Parathyroid adenoma (tissue), 2 donors: Measurements from ENCODE around the gene CFAP92.

Source experiments
- H2AFZ ChIP-seq: fragments of 300-600 bp; sonication (generic); one replicate; pipeline ENCODE4 v1.7.0; 2017; ENCODE audit warnings: antibody characterized with exemption, mild to moderate bottlenecking
- H3K27ac ChIP-seq: fragments of 300-600 bp; sonication (generic); one replicate; pipeline ENCODE4 v1.7.0; 2017
- H3K27me3 ChIP-seq: fragments of 300-600 bp; sonication (generic); one replicate; pipeline ENCODE4 v1.7.0; 2017; ENCODE audit warnings: low read length; ENCODE audit not compliant: control insufficient read depth, insufficient read depth
- H3K36me3 ChIP-seq: fragments of 300-600 bp; sonication (generic); one replicate; pipeline ENCODE4 v1.7.0; 2017; ENCODE audit warnings: low read length; ENCODE audit not compliant: control insufficient read depth, insufficient read depth
- H3K4me1 ChIP-seq: fragments of 300-600 bp; sonication (generic); one replicate; pipeline ENCODE4 v1.7.0; 2017; ENCODE audit warnings: control low read depth
- H3K4me2 ChIP-seq: fragments of 300-600 bp; sonication (generic); one replicate; pipeline ENCODE4 v1.7.0; 2017; ENCODE audit warnings: low read length
- H3K4me3 ChIP-seq: fragments of 300-600 bp; sonication (generic); one replicate; pipeline ENCODE4 v1.7.0; 2017; ENCODE audit warnings: low read depth, low read length
- H3K79me2 ChIP-seq: fragments of 300-600 bp; sonication (generic); one replicate; pipeline ENCODE4 v1.7.0; 2017; ENCODE audit warnings: control low read depth
- H3K9ac ChIP-seq: fragments of 300-600 bp; sonication (generic); one replicate; pipeline ENCODE4 v1.7.0; 2017; ENCODE audit warnings: mild to moderate bottlenecking
- H3K9me3 ChIP-seq: fragments of 300-600 bp; sonication (generic); one replicate; pipeline ENCODE4 v1.7.0; 2017; ENCODE audit warnings: low read length; ENCODE audit not compliant: control insufficient read depth
- CTCF ChIP-seq: fragments of 300-600 bp; sonication (generic); IDR thresholded peaks from one replicate; pipeline ENCODE4 v1.7.0; 2017; ENCODE audit warnings: antibody characterized with exemption, mild to moderate bottlenecking
- donor health status: primary hyperparathyroidism.

CFAP92 gene

DNA sequence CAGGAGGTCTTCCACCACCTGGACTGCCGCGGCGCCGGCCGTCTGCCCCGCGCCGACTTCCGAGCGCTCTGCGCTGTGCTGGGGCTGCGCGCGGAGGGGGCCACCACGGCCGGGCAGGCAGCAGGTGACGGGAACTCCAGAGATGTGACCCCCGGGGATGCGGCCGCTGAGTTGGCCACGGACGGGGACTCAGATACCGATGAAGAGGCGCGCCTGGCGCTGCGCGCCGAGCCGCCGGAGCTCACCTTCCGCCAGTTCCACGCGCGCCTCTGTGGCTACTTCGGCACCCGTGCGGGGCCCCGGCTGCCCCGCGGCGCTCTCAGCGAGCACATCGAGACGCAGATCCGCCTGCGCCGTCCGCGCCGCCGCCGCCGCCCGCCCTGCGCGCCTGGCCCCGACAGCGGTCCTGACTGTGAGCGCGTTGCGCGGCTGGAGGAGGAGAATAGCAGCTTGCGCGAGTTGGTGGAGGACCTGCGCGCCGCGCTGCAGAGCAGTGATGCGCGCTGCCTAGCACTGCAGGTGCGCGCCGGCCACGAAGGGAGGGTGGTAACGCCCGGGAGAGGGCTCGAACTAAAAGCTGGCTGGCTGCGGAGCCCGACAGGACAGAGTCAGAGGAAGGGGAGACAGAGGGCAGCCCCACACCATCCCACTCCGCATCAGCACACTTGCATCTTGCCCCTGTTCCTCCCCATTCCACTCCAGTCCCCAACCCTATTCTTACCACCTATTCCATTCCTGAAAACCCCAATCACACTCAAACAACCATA, 8.1 kb upstream of the CFAP92 start:
- Histone ChIP-seq H3K9me3 (no peaks in the 10 kb centered on the region), H3K36me3 (no peaks in the 10 kb centered on the region), H3K9ac (no peak overlapping the region), H3K79me2 (no peaks in the 10 kb centered on the region), H3K4me1 (peaks cover 13% of the 10 kb centered on the region), H3K4me3 (peak overlapping the region; percentile 60), H3K4me2 (peak overlapping the region; percentile 79), H3K27me3 (no peaks in the 10 kb centered on the region), H3K27ac (no peak overlapping the region), H2AFZ (peak overlapping the region; percentile 79)
- no peak for TF ChIP-seq CTCF

- H3K36me3 ChIP-seq, result no peaks in the 10 kb centered on the region
- peak within 1 kb of the TSS; percentile 79 for H2AFZ ChIP-seq
- peak within 1 kb of the TSS; percentile 41 for H3K27ac ChIP-seq
- H3K27me3 ChIP-seq, result no peaks in the 10 kb centered on the region
- H3K4me3 ChIP-seq, result peak within 1 kb of the TSS; percentile 60
- H3K4me2 ChIP-seq, result peak within 1 kb of the TSS; percentile 79
- peaks cover 13% of the 10 kb centered on the region for H3K4me1 ChIP-seq
- no peak within 1 kb of the TSS for H3K9ac ChIP-seq
- H3K79me2 ChIP-seq, result no peaks in the 10 kb centered on the region
- no peaks in the 10 kb centered on the region for H3K9me3 ChIP-seq
- TF ChIP-seq CTCF, result no peak
These were observed 7.4 kb upstream of the CFAP92 start, which contains the start of gene EFCC1 for GRCh38 chr3:129001101-129001805. Gene EFCC1, plus strand, starts transcription at chr3:129001304. Its CDS starts 325 bp downstream, at chr3:129001629.

DNA sequence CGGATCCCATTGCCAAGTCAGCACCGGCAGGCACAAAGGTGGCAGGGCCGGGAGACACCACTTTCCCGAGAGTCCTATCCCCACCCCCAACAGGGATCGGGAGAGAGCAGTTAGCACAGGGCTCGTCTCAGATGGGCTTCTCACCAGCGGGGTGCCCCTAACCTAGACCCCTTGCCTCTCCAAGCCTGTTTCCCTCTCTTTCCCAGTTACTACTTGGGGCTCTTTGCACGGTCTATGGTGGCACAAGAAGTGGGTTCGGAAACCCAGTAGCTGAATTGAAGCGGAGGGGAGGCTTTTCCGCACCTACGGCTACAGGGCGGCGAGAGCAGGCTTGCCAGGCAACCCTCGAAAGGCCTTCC, 6.8 kb upstream of the CFAP92 start:
- Histone ChIP-seq H3K27ac (peak overlapping the region; percentile 41), H3K9me3 (no peaks in the 10 kb centered on the region), H2AFZ (peak overlapping the region; percentile 79), H3K9ac (no peak overlapping the region), H3K36me3 (no peaks in the 10 kb centered on the region), H3K4me2 (peak overlapping the region; percentile 79), H3K4me1 (peaks cover 13% of the 10 kb centered on the region), H3K27me3 (no peaks in the 10 kb centered on the region), H3K4me3 (peak overlapping the region; percentile 60), H3K79me2 (no peaks in the 10 kb centered on the region)
- no peak for TF ChIP-seq CTCF

- no peaks in the 10 kb centered on the region for H3K79me2 ChIP-seq
- no peak overlapping the region for H2AFZ ChIP-seq
- H3K36me3 ChIP-seq, result no peaks in the 10 kb centered on the region
- H3K9me3 ChIP-seq, result no peaks in the 10 kb centered on the region
- no peak overlapping the region for H3K4me3 ChIP-seq
- no peaks in the 10 kb centered on the region for H3K27me3 ChIP-seq
- H3K27ac ChIP-seq, result no peak overlapping the region
- TF ChIP-seq CTCF, result no peak
- H3K9ac ChIP-seq, result no peak overlapping the region
- no peak overlapping the region for H3K4me2 ChIP-seq
- H3K4me1 ChIP-seq, result peaks cover 11% of the 10 kb centered on the region
These were observed 5.2 kb upstream of the CFAP92 start for GRCh38 chr3:128999102-128999501.
